ENCODE results near the gene AGXT. TPM values are rescaled to one million over a fixed set of nuclear protein-coding genes. Genes with fewer than 3 reads are reported as not detected.
A peak's percentile ranks its signal among the peaks of the same experiment; 100 is the strongest.

Gene AGXT
- total RNA-seq, 1 donor from 2014 or later: not detected

DNA sequence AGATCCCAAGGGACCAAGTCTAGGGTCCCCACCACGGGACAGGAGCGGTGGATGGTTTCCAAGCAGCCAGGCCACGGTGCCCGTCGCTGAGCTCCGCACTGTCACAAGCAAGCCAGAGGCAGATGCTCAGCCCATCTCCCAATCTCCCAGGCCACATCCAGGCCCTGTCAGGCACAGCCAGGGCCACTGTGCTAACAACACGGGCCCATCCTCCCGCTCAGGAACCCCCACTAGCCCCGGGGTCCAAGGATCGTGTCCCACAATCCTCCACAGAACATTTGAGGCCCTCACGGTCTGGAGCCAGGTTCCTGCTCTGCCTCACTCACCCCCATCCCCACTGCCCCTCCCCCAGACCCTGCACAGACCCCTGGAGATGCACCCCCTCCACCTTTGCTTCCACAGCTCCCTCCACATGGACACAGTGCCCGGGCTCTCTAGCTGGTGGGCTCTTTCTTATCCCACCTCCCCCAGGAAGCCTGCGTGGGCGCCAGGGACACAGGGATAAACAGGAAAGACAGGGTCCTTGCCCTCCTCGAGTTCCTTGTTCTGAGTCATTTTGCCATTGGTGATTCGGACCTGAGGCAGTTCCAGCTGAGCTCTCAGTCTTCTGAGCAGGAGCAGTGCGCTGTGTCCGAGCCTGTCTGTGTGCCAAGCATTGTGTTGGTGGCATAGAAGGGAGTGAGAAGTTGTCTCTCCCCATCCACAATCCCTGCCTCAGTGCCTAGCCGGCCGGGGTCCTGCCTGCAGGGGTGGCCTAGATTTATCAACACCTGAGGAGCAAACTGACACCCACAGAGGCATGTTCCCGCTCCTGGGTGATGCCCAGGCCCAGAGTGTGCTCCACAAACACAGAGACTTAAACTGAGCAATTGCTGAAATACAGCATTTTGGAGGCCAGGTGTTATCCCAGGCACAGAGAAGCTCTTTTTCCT lies 44.5 kb downstream of the AGXT start:
- no peaks in the 10 kb centered on the region for H3K36me3 ChIP-seq
- no peak overlapping the region for H3K4me3 ChIP-seq
- peaks cover 50% of the 10 kb centered on the region for H3K4me1 ChIP-seq
- no peak for DNase-seq (ENCODE audit: extremely low spot score in 2 of 2)
- intact Hi-C loops (cut with DNase I): no loop called here
- TF ChIP-seq POLR2AphosphoS5 (IDR thresholded peaks at IDR 0.05; ENCODE audit: insufficient read depth in 1 of 2, low read depth in 1 of 2) (no peak), POLR2A (IDR thresholded peaks at IDR 0.05) (no peak)
- TF ChIP-seq, protein P1, sequence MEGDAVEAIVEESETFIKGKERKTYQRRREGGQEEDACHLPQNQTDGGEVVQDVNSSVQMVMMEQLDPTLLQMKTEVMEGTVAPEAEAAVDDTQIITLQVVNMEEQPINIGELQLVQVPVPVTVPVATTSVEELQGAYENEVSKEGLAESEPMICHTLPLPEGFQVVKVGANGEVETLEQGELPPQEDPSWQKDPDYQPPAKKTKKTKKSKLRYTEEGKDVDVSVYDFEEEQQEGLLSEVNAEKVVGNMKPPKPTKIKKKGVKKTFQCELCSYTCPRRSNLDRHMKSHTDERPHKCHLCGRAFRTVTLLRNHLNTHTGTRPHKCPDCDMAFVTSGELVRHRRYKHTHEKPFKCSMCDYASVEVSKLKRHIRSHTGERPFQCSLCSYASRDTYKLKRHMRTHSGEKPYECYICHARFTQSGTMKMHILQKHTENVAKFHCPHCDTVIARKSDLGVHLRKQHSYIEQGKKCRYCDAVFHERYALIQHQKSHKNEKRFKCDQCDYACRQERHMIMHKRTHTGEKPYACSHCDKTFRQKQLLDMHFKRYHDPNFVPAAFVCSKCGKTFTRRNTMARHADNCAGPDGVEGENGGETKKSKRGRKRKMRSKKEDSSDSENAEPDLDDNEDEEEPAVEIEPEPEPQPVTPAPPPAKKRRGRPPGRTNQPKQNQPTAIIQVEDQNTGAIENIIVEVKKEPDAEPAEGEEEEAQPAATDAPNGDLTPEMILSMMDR (IDR thresholded peaks at IDR 0.05): no peak
- H3K9me3 ChIP-seq: no peaks in the 10 kb centered on the region
- H3K27ac ChIP-seq: peak overlapping the region; percentile 29
- H3K27me3 ChIP-seq: no peaks in the 10 kb centered on the region

DNA sequence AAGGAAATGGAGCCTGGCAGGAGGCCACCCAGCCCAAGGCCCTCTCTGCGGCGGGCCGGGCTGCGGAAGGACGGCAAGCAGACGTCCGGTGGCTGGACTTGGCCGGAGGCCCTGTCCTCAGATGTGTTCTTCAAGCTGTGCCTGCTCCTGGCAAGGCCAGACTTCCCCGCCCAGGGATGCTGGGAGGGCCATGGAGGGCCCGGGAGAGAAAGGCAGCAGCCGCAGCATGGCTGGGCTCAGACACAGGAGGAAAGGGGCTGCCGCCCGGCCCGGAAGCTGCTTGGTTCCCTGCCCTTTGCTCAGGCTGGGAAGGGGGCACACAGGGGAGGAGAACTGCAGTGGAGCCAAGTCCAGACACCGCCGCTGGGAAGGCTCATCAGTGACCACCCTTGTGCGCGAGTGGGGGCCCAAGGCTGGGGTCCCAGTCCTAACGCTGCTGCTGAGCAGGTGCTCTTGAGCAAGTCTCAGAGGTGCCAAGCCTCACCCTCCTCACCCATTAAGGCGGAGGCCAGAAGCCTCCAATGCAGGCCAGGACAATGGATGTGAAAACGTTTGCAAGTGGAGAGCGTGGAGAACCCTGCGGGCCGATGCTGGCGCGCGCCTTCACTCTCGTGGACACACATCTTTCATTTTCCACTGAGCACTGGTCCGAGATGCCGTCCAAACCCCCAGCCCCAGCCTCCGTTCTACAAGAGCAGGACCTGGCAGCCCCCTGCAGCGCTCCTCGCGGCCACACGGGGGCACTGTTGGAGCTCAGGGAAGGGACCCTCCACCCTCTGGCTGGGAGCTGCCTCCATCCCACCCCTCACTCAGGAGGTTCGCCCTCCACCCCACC lies 45.4 kb downstream of the AGXT start:
- Histone ChIP-seq H3K4me3 (no peak overlapping the region), H3K9me3 (no peaks in the 10 kb centered on the region), H3K27me3 (no peaks in the 10 kb centered on the region), H3K27ac (peak overlapping the region; percentile 29), H3K36me3 (no peaks in the 10 kb centered on the region), H3K4me1 (peaks cover 50% of the 10 kb centered on the region)
- no peak for DNase-seq (ENCODE audit: extremely low spot score in 2 of 2)
- TF ChIP-seq, protein P1 (IDR thresholded peaks at IDR 0.05): peak; percentile 50 to 89 (median 88)
- TF ChIP-seq POLR2A (IDR thresholded peaks at IDR 0.05): no peak
- TF ChIP-seq POLR2AphosphoS5 (IDR thresholded peaks at IDR 0.05; ENCODE audit: insufficient read depth in 1 of 2, low read depth in 1 of 2): peak; percentile 39 to 52
- intact Hi-C loops (cut with DNase I): no loop called here

DNA sequence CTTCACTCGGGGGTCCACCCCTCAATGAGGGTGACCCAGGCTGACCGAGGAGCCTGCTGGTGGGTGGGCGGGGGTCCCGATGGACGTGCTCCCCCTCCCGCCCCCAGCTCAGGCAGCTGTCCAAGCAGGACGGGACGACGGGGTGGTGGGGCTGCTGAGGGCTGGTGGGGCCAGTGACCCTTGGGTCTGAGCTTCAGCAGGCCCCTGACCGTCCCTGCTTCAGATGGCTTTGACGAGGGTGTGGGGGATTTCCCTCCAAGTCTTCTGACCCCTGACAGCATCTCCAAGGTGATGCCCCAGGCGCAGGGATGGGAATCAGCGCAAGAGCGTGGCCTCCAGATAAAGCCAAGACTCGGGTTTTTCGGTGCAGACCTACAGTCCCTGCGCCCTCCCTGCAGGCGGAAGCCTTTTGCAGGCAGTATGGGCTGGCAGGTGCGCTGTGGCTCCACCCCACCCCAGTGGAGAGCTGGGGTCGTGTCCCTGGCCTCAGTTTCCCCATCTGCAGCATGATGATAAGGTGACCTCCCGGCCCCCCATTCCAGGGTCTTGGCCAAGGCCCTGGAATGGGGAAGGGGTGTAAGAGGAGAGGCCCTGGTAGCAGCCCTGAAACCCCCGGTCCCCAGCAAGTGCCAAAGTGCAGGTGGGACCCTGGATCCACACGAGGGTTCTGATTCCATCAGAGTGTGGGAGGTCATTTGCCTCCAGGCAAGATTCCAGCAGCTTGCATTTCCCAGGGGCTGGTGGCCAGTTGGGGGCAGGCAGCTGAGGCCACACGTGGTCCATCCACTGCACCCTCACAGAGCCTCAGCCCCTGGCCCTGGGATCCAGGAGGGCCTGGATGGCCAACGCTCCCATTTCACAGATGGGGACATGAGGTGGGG lies 46.3 kb downstream of the AGXT start:
- H3K4me1 ChIP-seq: peaks cover 50% of the 10 kb centered on the region
- no peak for TF ChIP-seq POLR2AphosphoS5 (IDR thresholded peaks at IDR 0.05; ENCODE audit: insufficient read depth in 1 of 2, low read depth in 1 of 2)
- TF ChIP-seq, protein P1 (IDR thresholded peaks at IDR 0.05): no peak
- TF ChIP-seq POLR2A (IDR thresholded peaks at IDR 0.05): no peak
- H3K36me3 ChIP-seq: no peaks in the 10 kb centered on the region
- H3K27ac ChIP-seq: peak overlapping the region; percentile 39
- H3K4me3 ChIP-seq: no peak overlapping the region
- no peak for DNase-seq (ENCODE audit: extremely low spot score in 2 of 2)
- H3K9me3 ChIP-seq: no peaks in the 10 kb centered on the region
- intact Hi-C loops (cut with DNase I): loop anchor here (5.0 kb wide), 1 partner anchor 77 kb away; no protein-coding TSS in a partner anchor
- H3K27me3 ChIP-seq: no peaks in the 10 kb centered on the region

DNA sequence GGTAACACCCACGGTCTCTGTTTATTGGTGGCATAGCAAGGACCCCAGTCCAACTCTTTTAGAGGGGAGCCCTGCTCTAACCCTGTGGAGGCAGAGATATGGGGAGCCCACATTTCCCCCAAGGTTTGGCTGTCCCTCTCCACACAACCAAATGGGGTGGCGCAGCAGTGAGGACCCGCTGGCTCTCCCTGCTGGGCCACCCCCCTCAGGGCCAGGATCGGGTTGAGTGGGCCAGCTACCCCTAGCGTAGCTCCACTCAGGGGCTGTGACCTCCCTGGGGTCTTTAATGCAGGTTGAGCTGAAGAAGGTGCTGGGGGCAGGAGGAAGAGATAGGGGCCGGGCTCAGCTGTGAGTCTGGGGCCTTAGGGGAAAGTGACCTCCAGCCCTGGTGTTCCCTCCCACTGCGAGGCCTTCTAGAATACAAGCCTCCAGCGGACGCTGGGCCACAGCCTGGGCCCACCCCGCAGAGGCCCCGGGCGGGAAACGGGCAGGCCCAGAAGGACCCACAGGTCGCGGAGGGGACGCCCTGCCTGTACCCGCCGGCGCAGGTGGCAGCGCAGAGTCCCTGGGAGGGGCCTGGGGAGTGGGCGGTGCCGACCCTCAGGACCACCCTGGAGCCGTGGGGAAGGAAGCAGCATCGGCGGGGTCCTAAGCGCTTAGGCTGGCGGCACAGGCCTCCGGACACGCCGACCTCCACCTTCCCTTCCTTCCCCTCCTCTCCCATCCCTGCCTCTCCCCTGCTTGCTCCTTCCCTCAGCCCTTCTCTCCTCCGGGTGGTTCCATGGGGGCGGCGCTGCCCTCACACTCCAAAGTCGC lies 47.1 kb downstream of the AGXT start:
- H3K9me3 ChIP-seq: no peaks in the 10 kb centered on the region
- H3K4me3 ChIP-seq: no peak overlapping the region
- intact Hi-C loops (cut with DNase I): loop anchor here (5.0 kb wide), 1 partner anchor 77 kb away; no protein-coding TSS in a partner anchor
- DNase-seq (ENCODE audit: extremely low spot score in 2 of 2): no peak
- H3K4me1 ChIP-seq: peaks cover 58% of the 10 kb centered on the region
- H3K27ac ChIP-seq: peak overlapping the region; percentile 39
- H3K36me3 ChIP-seq: no peaks in the 10 kb centered on the region
- TF ChIP-seq, protein P1 (IDR thresholded peaks at IDR 0.05): no peak
- TF ChIP-seq POLR2AphosphoS5 (IDR thresholded peaks at IDR 0.05; ENCODE audit: insufficient read depth in 1 of 2, low read depth in 1 of 2) (no peak), POLR2A (IDR thresholded peaks at IDR 0.05) (no peak)
- H3K27me3 ChIP-seq: no peaks in the 10 kb centered on the region

All from vagina (tissue), 2 donors.